ENCODE data around the gene SCD.

The SCD gene

DNA sequence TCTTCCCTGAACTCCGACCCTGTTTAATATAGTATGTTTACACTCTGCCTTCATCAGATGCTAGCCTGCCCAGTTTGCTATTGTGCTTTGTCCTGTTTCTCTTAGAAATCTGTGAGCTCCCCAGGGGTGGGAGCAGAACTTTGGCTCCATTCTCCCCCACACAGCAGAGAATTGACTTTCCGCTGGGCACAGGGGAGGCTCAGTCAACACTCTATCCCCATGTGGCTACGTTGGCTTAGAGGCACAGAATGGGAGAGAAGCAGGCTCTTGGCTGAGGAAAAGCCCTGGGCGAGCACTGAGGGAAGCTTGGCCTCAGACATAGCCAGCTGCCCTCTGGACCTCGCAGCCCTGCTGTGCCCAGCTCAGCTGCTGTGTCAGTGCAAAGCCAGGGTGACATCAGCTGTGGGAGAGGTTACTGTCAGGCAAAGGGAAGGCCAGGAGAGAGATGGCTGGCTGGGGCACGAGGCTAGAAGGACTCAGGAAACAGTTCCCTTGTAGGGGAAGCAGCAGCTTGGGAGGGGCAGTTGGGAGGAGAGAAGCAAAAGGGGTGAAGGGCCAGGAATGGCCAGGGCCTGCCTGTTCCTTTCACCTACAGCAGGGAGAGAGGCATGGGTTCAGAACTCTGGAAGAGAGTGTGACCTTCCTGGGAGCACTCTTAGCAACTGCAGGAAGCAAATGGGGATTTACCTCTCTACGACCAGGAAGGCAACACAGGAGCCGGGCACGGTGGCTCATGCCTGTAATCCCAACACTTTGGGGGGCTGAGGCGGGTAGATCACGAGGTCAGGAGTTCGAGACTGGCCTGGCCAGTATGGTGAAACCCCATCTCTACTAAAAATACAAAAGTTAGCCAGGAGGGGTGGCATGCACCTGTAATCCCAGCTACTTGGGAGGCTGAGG, 5.8 kb upstream of the SCD start:
- peak in 13 of 14 donors; percentile 28 to 91 (median 79) for DNase-seq

GRCh38 chr10:100341953-100342626, 4.9 kb upstream of the SCD start:
- peak in 10 of 14 donors; percentile 19 to 58 (median 39) for DNase-seq

DNA sequence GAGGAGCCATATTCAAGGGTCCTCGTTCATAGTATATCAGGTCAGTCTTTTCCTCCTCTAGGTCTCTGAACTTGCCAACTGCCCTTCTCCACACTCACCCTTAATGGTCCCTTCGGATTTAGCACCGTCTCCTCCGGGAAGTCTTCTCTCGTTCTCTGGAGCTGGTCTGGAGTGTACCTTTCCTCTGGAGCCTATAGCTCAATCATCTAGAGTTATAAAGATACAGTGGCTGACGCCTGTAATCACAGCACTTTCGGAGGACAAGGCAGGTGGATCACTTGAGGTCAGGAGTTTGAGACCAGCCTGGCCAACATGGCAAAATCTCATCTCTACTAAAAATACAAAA, 4.4 kb upstream of the SCD start:
- no peak for DNase-seq

DNA sequence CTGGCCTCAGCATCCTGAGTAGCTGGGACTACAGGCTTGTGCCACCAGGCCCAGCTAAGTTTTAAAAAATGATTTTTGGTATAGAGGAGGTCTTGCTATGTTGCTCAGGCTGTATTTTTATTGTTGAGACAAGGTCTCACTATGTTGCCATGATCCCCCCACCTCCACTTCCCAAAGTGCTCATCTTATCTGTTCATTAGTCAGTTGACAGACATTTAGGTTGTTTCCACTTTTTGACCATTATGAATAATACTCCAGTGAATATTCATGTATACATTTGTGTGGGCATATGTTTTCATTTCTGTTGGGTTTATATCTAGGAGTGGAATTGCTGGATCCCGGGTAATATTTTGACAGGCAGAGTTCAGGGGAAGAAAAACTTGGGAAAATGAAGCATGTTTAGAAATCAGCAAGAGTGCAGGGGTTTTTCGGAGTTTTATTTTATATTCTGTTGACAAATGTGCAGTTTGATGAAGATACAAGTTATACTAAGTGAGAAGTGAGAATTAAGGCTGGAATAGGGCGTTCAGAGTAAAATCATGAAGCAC, 2.7 kb upstream of the SCD start:
- DNase-seq = no peak

DNA sequence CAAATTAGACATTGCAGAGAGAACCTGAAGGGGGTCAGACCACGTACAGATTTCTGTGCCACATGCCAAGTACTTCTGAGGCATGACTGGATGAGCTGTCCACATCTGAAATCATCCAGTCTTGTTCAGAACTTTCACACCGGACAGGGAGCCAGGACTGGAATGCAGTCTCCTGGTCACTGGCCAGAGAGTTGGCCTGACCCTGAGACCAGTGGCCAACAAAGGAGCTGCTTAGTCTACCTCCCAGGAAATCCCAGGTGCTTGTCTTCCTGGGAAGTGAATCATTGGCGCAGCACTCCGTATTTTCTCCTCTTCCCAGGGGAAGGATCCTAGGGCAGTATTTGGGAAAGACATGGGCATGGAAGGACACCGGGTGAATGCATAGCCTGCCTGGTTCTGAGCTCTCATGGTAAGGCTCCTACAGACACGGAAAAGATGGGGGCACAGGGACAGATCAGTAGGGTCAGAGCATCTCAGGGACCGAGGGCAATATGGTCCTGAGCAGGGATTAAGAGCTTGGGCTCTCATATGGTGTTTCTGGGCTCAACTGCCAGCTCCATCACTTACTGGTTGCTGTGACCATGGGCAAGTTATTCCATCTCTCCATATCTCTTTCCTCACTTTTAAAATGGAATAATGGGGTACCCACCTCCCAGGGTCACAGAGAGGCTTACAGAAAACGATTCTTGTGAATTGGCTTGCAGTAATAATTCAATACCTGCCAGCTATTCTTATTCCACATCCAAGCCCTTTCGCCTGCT, 1.3 kb upstream of the SCD start:
- peak in 4 of 14 donors; percentile 22 to 58 (median 47) for DNase-seq

DNA sequence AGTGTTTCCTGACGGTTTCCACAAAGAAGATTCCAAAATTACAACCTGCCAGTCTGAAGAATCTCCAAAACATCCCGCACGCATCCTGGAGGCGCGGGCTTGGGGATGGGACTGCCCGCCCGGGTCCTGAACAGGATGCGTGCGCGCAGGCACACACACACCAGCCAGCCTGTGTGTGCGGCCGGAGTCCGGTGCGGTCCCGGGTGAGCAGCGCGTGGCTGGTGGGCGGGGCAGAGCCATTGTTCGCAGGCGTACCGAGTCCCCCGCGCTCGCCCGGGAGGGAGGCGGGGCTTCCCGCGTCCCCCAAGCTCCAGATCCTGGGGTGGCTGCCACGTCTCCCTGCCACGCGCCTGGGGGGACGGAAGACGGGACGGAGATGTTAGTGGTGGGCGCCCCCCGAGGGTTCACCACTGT, 675 bp upstream of the SCD start:
- DNase-seq = peak; percentile 29 to 91 (median 83)

- DNase-seq = peak in 3 of 14 donors; percentile 19 to 54 (median 21)
Observed at GRCh38 chr10:100347568-100348195, 649 bp downstream of the SCD start.

- DNase-seq = peak in 3 of 14 donors; percentile 23 to 54 (median 26)
Observed at GRCh38 chr10:100348389-100348927, 1.4 kb downstream of the SCD start.

- DNase-seq = peak in 3 of 14 donors; percentile 18 to 44 (median 31)
Observed at GRCh38 chr10:100349087-100349486, 2.1 kb downstream of the SCD start.

DNA sequence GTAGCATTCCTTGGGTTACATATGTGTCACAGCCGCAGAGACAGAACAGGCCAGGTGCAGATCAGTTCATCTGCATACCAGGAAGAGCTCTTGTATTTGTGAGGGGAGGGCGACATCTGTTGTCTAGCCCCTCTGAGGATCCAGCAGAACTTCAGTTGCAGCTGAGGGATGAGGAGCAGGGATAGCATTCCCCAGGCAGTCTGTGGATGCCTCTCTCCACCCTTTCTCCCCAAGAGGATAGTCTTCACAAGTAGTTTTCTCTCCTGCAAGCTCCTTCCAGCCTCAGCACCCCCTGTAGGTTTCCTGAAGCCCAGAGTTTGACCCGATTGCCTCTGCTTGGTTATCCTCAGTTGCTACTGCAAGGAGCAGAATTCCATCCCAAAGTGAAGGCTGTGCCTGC, 2.6 kb downstream of the SCD start:
- peak in 3 of 14 donors; percentile 27 to 50 (median 30) for DNase-seq

DNA sequence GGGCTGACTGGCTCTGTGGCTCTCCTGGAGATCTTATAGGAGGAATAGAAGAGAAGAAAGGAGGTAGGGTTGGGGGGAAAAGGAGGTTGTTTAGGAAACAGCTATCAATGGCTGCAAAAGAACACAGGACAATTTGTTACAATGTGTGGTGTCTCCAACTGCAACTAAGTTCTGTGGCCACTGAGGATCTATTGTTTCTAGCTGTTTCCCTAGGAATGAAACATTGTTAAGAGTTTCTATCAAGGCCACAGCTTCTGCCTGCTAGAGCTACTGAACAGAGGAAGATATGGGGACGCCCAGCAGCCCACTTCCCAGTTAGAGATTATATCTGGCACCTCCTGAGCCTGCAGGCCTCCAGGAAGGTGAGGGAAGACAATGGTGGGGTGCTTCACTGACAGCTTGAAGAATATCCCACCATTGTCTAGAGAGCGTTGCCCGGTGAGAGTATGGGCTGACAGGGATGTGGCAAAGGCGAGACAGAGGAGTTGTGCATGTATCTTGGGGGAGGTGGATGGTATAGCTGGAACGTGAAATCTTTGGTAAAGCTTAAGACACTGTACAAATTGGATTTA, 4.0 kb downstream of the SCD start:
- peak in 4 of 14 donors; percentile 17 to 67 (median 44) for DNase-seq

- no peak for DNase-seq
Observed at GRCh38 chr10:100353770-100354485, 6.9 kb downstream of the SCD start.

GRCh38 chr10:100355086-100355485, 8.1 kb downstream of the SCD start:
- DNase-seq = no peak

GRCh38 chr10:100356067-100357017, 9.3 kb downstream of the SCD start:
- DNase-seq = no peak

GRCh38 chr10:100357059-100357858, 10.2 kb downstream of the SCD start:
- DNase-seq = no peak

GRCh38 chr10:100359030-100359432, 12.0 kb downstream of the SCD start:
- no peak for DNase-seq

GRCh38 chr10:100359529-100360150, 12.6 kb downstream of the SCD start:
- no peak for DNase-seq

GRCh38 chr10:100360234-100360633, 13.2 kb downstream of the SCD start:
- DNase-seq = no peak

All from C1 segment of cervical spinal cord (tissue), 14 donors.